GM23338 (cell line): ENCODE measurements around the gene SH3D19.

ENCODE experiments used
- CREB1 ChIP-seq: fragments of 250-450 bp; sonication (Bioruptor Pico); IDR thresholded peaks from 2 replicates; pipeline ENCODE4 v1.5.0; 2020; ENCODE audit warnings: low read depth, mild to moderate bottlenecking, moderate library complexity
- EZH2 ChIP-seq: fragments of 200-600 bp; sonication (generic); IDR thresholded peaks from one replicate; pipeline ENCODE4 v1.8.0; 2017; ENCODE audit warnings: antibody characterized with exemption, mild to moderate bottlenecking, low read depth; ENCODE audit not compliant: unreplicated experiment
- EZH2phosphoT487 ChIP-seq: fragments of 200-600 bp; sonication (generic); IDR thresholded peaks from one replicate; pipeline ENCODE4 v1.8.1; 2018; ENCODE audit warnings: antibody characterized with exemption; ENCODE audit not compliant: unreplicated experiment
- JUNB ChIP-seq: IDR thresholded peaks from one replicate; pipeline ENCODE4 v1.6.1; 2016; ENCODE audit warnings: antibody characterized with exemption; ENCODE audit not compliant: unreplicated experiment
- POLR2AphosphoS5 ChIP-seq: IDR thresholded peaks from 2 replicates; pipeline ENCODE4 v1.6.1; 2016; ENCODE audit warnings: antibody characterized with exemption, low read depth
- TF ChIP-seq, protein P1 (sequence below): IDR thresholded peaks from one replicate; pipeline ENCODE4 v1.6.1; 2018; ENCODE audit warnings: antibody characterized with exemption; ENCODE audit not compliant: unreplicated experiment
- TF ChIP-seq, protein P2 (sequence below), 2 experiments: fragments of 200-600 bp in 1 of 2; sonication (generic) in 1 of 2; conservative IDR thresholded peaks; 2 replicates each; pipeline versions ENCODE4 v1.5.1 to v1.6.1; 2016 to 2017; ENCODE audit warnings: antibody characterized with exemption in 2 of 2, low read depth in 2 of 2, mild to moderate bottlenecking in 2 of 2, moderate library complexity in 1 of 2
- TF ChIP-seq, protein P3 (sequence below): IDR thresholded peaks from 2 replicates; pipeline ENCODE4 v1.6.1; 2016; ENCODE audit warnings: antibody characterized with exemption
- TF ChIP-seq, protein P4 (sequence below): fragments of 250-450 bp; sonication (Bioruptor Pico); IDR thresholded peaks from 2 replicates; pipeline ENCODE4 v1.5.0; 2020; ENCODE audit warnings: mild to moderate bottlenecking, moderate library complexity

DNA sequence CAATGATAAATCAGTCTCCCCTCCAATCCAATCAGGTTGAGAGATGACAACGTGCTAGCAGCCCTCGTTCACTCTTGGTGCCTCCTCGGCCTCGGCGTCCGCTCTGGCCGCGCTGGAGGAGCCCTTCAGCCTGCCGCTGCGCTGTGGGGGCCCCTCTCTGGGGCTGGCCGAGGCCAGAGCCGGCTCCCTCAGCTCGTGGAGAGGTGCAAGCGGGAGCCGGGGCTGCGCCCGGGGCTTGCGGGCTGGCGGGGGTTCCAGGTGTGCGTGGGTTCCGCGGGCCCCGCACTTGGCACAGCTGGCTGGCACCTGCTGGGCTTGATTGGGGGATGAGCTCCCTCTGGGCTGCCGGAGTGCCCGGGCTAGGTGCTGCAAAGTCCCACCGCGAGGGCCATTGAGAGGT lies 89.4 kb downstream of the SH3D19 start:
- TF ChIP-seq, protein P1, sequence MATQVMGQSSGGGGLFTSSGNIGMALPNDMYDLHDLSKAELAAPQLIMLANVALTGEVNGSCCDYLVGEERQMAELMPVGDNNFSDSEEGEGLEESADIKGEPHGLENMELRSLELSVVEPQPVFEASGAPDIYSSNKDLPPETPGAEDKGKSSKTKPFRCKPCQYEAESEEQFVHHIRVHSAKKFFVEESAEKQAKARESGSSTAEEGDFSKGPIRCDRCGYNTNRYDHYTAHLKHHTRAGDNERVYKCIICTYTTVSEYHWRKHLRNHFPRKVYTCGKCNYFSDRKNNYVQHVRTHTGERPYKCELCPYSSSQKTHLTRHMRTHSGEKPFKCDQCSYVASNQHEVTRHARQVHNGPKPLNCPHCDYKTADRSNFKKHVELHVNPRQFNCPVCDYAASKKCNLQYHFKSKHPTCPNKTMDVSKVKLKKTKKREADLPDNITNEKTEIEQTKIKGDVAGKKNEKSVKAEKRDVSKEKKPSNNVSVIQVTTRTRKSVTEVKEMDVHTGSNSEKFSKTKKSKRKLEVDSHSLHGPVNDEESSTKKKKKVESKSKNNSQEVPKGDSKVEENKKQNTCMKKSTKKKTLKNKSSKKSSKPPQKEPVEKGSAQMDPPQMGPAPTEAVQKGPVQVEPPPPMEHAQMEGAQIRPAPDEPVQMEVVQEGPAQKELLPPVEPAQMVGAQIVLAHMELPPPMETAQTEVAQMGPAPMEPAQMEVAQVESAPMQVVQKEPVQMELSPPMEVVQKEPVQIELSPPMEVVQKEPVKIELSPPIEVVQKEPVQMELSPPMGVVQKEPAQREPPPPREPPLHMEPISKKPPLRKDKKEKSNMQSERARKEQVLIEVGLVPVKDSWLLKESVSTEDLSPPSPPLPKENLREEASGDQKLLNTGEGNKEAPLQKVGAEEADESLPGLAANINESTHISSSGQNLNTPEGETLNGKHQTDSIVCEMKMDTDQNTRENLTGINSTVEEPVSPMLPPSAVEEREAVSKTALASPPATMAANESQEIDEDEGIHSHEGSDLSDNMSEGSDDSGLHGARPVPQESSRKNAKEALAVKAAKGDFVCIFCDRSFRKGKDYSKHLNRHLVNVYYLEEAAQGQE: no peak
- TF ChIP-seq, protein P2, sequence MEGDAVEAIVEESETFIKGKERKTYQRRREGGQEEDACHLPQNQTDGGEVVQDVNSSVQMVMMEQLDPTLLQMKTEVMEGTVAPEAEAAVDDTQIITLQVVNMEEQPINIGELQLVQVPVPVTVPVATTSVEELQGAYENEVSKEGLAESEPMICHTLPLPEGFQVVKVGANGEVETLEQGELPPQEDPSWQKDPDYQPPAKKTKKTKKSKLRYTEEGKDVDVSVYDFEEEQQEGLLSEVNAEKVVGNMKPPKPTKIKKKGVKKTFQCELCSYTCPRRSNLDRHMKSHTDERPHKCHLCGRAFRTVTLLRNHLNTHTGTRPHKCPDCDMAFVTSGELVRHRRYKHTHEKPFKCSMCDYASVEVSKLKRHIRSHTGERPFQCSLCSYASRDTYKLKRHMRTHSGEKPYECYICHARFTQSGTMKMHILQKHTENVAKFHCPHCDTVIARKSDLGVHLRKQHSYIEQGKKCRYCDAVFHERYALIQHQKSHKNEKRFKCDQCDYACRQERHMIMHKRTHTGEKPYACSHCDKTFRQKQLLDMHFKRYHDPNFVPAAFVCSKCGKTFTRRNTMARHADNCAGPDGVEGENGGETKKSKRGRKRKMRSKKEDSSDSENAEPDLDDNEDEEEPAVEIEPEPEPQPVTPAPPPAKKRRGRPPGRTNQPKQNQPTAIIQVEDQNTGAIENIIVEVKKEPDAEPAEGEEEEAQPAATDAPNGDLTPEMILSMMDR (conservative IDR thresholded peaks at IDR 0.05; ENCODE audit: low read depth in 2 of 2): no peak
- no peak for TF ChIP-seq EZH2phosphoT487
- TF ChIP-seq EZH2: no peak
- TF ChIP-seq JUNB: no peak
- TF ChIP-seq, protein P3, sequence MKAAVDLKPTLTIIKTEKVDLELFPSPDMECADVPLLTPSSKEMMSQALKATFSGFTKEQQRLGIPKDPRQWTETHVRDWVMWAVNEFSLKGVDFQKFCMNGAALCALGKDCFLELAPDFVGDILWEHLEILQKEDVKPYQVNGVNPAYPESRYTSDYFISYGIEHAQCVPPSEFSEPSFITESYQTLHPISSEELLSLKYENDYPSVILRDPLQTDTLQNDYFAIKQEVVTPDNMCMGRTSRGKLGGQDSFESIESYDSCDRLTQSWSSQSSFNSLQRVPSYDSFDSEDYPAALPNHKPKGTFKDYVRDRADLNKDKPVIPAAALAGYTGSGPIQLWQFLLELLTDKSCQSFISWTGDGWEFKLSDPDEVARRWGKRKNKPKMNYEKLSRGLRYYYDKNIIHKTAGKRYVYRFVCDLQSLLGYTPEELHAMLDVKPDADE: no peak
- TF ChIP-seq, protein P4, sequence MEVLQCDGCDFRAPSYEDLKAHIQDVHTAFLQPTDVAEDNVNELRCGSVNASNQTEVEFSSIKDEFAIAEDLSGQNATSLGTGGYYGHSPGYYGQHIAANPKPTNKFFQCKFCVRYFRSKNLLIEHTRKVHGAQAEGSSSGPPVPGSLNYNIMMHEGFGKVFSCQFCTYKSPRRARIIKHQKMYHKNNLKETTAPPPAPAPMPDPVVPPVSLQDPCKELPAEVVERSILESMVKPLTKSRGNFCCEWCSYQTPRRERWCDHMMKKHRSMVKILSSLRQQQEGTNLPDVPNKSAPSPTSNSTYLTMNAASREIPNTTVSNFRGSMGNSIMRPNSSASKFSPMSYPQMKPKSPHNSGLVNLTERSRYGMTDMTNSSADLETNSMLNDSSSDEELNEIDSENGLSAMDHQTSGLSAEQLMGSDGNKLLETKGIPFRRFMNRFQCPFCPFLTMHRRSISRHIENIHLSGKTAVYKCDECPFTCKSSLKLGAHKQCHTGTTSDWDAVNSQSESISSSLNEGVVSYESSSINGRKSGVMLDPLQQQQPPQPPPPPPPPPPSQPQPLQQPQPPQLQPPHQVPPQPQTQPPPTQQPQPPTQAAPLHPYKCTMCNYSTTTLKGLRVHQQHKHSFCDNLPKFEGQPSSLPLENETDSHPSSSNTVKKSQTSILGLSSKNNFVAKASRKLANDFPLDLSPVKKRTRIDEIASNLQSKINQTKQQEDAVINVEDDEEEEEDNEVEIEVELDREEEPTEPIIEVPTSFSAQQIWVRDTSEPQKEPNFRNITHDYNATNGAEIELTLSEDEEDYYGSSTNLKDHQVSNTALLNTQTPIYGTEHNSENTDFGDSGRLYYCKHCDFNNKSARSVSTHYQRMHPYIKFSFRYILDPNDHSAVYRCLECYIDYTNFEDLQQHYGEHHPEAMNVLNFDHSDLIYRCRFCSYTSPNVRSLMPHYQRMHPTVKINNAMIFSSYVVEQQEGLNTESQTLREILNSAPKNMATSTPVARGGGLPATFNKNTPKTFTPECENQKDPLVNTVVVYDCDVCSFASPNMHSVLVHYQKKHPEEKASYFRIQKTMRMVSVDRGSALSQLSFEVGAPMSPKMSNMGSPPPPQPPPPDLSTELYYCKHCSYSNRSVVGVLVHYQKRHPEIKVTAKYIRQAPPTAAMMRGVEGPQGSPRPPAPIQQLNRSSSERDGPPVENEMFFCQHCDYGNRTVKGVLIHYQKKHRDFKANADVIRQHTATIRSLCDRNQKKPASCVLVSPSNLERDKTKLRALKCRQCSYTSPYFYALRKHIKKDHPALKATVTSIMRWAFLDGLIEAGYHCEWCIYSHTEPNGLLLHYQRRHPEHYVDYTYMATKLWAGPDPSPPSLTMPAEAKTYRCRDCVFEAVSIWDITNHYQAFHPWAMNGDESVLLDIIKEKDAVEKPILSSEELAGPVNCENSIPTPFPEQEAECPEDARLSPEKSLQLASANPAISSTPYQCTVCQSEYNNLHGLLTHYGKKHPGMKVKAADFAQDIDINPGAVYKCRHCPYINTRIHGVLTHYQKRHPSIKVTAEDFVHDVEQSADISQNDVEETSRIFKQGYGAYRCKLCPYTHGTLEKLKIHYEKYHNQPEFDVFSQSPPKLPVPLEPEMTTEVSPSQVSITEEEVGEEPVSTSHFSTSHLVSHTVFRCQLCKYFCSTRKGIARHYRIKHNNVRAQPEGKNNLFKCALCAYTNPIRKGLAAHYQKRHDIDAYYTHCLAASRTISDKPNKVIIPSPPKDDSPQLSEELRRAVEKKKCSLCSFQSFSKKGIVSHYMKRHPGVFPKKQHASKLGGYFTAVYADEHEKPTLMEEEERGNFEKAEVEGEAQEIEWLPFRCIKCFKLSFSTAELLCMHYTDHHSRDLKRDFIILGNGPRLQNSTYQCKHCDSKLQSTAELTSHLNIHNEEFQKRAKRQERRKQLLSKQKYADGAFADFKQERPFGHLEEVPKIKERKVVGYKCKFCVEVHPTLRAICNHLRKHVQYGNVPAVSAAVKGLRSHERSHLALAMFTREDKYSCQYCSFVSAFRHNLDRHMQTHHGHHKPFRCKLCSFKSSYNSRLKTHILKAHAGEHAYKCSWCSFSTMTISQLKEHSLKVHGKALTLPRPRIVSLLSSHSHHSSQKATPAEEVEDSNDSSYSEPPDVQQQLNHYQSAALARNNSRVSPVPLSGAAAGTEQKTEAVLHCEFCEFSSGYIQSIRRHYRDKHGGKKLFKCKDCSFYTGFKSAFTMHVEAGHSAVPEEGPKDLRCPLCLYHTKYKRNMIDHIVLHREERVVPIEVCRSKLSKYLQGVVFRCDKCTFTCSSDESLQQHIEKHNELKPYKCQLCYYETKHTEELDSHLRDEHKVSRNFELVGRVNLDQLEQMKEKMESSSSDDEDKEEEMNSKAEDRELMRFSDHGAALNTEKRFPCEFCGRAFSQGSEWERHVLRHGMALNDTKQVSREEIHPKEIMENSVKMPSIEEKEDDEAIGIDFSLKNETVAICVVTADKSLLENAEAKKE: no peak
- no peak for TF ChIP-seq POLR2AphosphoS5
- TF ChIP-seq CREB1 (CRISPR knock-in tag): no peak
